T-cell (primary cell): ENCODE data around the gene BCL11B. TPM values are rescaled to one million over a fixed set of nuclear protein-coding genes. Genes with fewer than 3 reads are reported as not detected.

Experiments used
- ATAC-seq, 4 experiments: fragments of 200-7000 bp in 3 of 4; fragments of 150-1000 bp in 1 of 4; cut with Tn5 transposase; replicated peaks in 1 of 4; 1 replicate in 3 of 4; 2 replicates in 1 of 4; pipeline ENCODE4 v1.10.0; 2021; ENCODE audit warnings: moderate library complexity in 3 of 4, mild to moderate bottlenecking in 2 of 4, moderate number of reproducible peaks in 1 of 4
- CTCF ChIA-PET, 2 donors: fragments of 300-600 bp; sonication (Branson Sonifier 250); formaldehyde crosslinking; loops; one replicate each; lab custom pipeline; 2022; ENCODE audit warnings: antibody characterized with exemption in 2 of 2; lab: Charles Lee
- POLR2A ChIA-PET, 2 donors: fragments of 300-600 bp; sonication (Branson Sonifier 250); formaldehyde crosslinking; loops; one replicate each; lab custom pipeline; 2022; ENCODE audit warnings: antibody characterized with exemption in 2 of 2; lab: Charles Lee
- DNase-seq, 35 experiments: peaks; one replicate each; pipeline versions ENCODE4 v3.0.0 to v3.0.0-alpha.2; 2013 to 2023
- H3K27ac ChIP-seq: one replicate; pipeline ENCODE4 v1.5.1; 2013; ENCODE audit warnings: low read length
- H3K27me3 ChIP-seq, 2 experiments: replicated peaks in 1 of 2; 1 replicate in 1 of 2; 2 replicates in 1 of 2; pipeline versions ENCODE4 v1.6.1 to v1.7.0; 2013; ENCODE audit warnings: low read length in 1 of 2, mixed read lengths in 1 of 2; ENCODE audit not compliant: control insufficient read depth in 2 of 2, insufficient read depth in 2 of 2; ENCODE audit errors: extremely low read depth in 1 of 2
- H3K36me3 ChIP-seq, 2 donors: 1 replicate in 1 of 2; 2 replicates in 1 of 2; pipeline versions ENCODE4 v1.6.1 to v1.7.0; 2013; ENCODE audit warnings: low read length in 1 of 2; ENCODE audit not compliant: control insufficient read depth in 2 of 2, insufficient read depth in 1 of 2; ENCODE audit errors: extremely low read depth in 1 of 2
- H3K4me1 ChIP-seq, 2 experiments: 1 replicate in 1 of 2; 2 replicates in 1 of 2; pipeline versions ENCODE4 v1.6.1 to v1.7.0; 2013; ENCODE audit warnings: low read length in 2 of 2, mixed read lengths in 1 of 2; ENCODE audit not compliant: insufficient read depth in 2 of 2, control insufficient read depth in 1 of 2; ENCODE audit errors: extremely low read depth in 1 of 2
- H3K4me3 ChIP-seq, 2 donors: 1 replicate in 1 of 2; 2 replicates in 1 of 2; pipeline versions ENCODE4 v1.5.1 to v1.7.0; 2013; ENCODE audit warnings: mild to moderate bottlenecking in 2 of 2, low read length in 1 of 2, moderate library complexity in 1 of 2; ENCODE audit not compliant: control insufficient read depth in 1 of 2; ENCODE audit errors: extremely low read depth in 1 of 2
- H3K9me3 ChIP-seq: 2 replicates; pipeline ENCODE4 v1.7.0; 2013
- H3K27ac Mint-ChIP-seq, 2 donors: one replicate each; pipeline ENCODE4 v1.8.0; 2020 to 2021; ENCODE audit warnings: mild to moderate bottlenecking in 2 of 2, mixed read lengths in 2 of 2
- H3K27me3 Mint-ChIP-seq, 2 donors: one replicate each; pipeline ENCODE4 v1.8.0; 2021 to 2022; ENCODE audit warnings: mixed read lengths in 2 of 2
- H3K36me3 Mint-ChIP-seq: one replicate; pipeline ENCODE4 v1.8.0; 2021; ENCODE audit warnings: mixed read lengths
- H3K4me1 Mint-ChIP-seq, 3 donors: one replicate each; pipeline ENCODE4 v1.8.0; 2020 to 2022; ENCODE audit warnings: mixed read lengths in 3 of 3, mild to moderate bottlenecking in 1 of 3
- H3K4me3 Mint-ChIP-seq, 3 donors: one replicate each; pipeline ENCODE4 v1.8.0; 2020 to 2022; ENCODE audit warnings: mild to moderate bottlenecking in 3 of 3, mixed read lengths in 3 of 3, moderate library complexity in 3 of 3
- H3K9me3 Mint-ChIP-seq, 3 donors: one replicate each; pipeline ENCODE4 v1.8.0; 2020 to 2022; ENCODE audit warnings: mixed read lengths in 3 of 3
- WGBS: methylation state at CpG from one replicate; pipeline ENCODE4 v1.1.5; 2013; ENCODE audit warnings: missing lambda C conversion rate; ENCODE audit not compliant: insufficient coverage; 5-methylcytosine and 5-hydroxymethylcytosine counted together
- total RNA-seq, 35 experiments: library from RNA in 6 of 35; stranded (reverse) in 6 of 35; fragments of 120-200 nt in 1 of 35; gene quantifications; one replicate each; pipeline versions ENCODE4 v1.2.1 to v1.2.4 and lab custom pipeline; 2013 to 2026

BCL11B gene
- total RNA-seq, 5 donors from 2014 or later (not counting 1 experiment from before 2014, with no cell fraction given): 181 to 240 (median 196) TPM

DNA sequence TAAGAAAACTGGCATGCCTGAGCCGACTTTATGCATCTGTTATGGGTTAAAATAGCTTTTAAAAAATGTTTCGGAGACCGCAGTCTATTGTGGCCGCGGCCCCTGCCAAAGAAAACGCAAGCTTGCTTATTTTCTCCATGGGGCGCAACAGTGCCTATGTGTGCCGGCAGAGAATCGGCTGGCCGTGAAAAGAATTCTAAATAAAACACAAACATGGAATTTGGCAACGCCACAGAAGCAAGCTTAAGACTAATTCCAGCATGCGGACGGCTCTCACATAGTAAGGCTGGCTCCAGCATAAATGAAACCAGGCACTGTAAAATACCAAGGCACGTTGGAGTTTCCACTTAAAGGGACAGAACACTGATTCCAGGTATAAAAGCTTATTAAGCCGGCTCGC lies 56.7 kb downstream of the BCL11B start:
- DNase-seq: no peak
- Histone ChIP-seq H3K9me3 (no peaks in the 10 kb centered on the region), H3K27me3 (no peaks in the 10 kb centered on the region), H3K27ac (peak overlapping the region; percentile 27), H3K4me3 (peak overlapping the region in 1 of 2 donors; percentile 28), H3K4me1 (peaks cover 70 to 99% of the 10 kb centered on the region in 2 experiments), H3K36me3 (peaks cover 0 to 45% of the 10 kb centered on the region in 2 donors)
- no peak for ATAC-seq
- Mint-ChIP-seq H3K27me3 (no peaks in the 10 kb centered on the region), H3K9me3 (no peaks in the 10 kb centered on the region), H3K27ac (peak overlapping the region; percentile 87 to 97), H3K4me3 (peak overlapping the region; percentile 66 to 89 (median 74)), H3K36me3 (peaks cover 29% of the 10 kb centered on the region), H3K4me1 (peaks cover 94 to 100% (median 96%) of the 10 kb centered on the region in 3 donors)
- 47% methylated on average over 13 of the region's 16 CpGs for WGBS
- ChIA-PET CTCF (interaction anchor here in 1 of 2 donors (0.6 to 1.7 kb wide), 4 partner anchors 23 to 54 kb away, joined by 3 to 7 read pairs (median 4); no protein-coding TSS in a partner anchor), POLR2A (interaction anchor here (0.5 to 1.0 kb wide), 6 partner anchors 10 to 51 kb away, joined by 3 to 5 read pairs (median 4); no protein-coding TSS in a partner anchor)

DNA sequence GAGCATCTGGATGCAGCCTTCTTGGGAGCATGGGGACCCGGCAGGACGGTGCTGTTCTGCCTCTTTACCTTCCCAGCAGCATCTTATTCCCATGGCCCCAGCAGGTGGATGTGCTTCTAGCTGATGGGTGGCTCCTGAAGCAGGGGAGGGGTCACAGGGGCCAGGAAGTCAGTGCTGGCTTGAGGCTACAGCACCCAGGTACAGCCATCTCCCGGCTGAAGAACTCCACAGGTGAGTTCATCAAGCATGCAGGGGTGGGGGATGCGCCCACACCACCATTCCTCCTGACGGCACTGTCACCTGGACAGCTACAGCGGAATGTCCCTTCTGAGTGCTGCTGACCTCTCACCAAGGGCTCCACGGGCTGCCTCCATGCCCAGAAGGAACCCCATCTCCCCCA lies 57.3 kb downstream of the BCL11B start:
- Histone ChIP-seq H3K27ac (peak overlapping the region; percentile 27), H3K36me3 (peaks cover 0 to 43% of the 10 kb centered on the region in 2 donors), H3K9me3 (no peaks in the 10 kb centered on the region), H3K4me1 (peaks cover 74 to 99% of the 10 kb centered on the region in 2 experiments), H3K4me3 (no peak overlapping the region), H3K27me3 (no peaks in the 10 kb centered on the region)
- ChIA-PET CTCF (interaction anchor here (0.6 kb wide), 2 partner anchors 53 to 54 kb away, joined by 3 read pairs; no protein-coding TSS in a partner anchor), POLR2A (interaction anchor here (0.5 to 1.0 kb wide), 5 partner anchors 26 to 51 kb away, joined by 3 to 5 read pairs (median 3); no protein-coding TSS in a partner anchor)
- Mint-ChIP-seq H3K4me3 (peak overlapping the region; percentile 66 to 89 (median 74)), H3K36me3 (peaks cover 26% of the 10 kb centered on the region), H3K9me3 (no peaks in the 10 kb centered on the region), H3K4me1 (peaks cover 94 to 100% (median 96%) of the 10 kb centered on the region in 3 donors), H3K27ac (peak overlapping the region; percentile 87 to 97), H3K27me3 (no peaks in the 10 kb centered on the region)
- 49% methylated on average over 4 of the region's 7 CpGs for WGBS
- DNase-seq: no peak
- ATAC-seq: peak in 1 of 4 experiments; percentile 9

DNA sequence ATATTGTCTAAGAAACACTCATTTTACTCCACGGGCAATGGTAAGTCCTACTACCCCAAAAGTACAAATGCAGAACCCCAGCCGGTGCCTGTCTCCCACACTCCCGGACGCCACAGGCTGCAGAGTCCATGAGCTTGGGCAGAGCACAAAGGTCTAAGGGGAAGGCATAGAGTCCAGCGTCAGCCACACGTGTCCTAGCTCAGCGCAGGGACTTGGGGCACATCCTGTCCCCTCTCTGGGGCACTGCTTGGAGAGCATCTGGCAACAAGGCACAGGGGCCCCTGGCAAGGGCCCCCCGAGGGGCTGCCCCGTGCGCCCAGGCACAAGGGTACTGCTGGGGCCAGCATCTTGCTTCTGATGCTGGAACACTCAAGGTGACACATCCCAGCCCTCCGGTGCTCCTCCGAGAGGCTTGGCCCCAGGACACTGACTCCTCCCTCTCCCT lies 58.4 kb downstream of the BCL11B start:
- peaks cover 26% of the 10 kb centered on the region for H3K36me3 Mint-ChIP-seq
- Histone ChIP-seq H3K4me1 (peaks cover 78 to 99% of the 10 kb centered on the region in 2 experiments), H3K36me3 (peaks cover under 1 to 38% of the 10 kb centered on the region in 2 donors), H3K4me3 (peak overlapping the region in 1 of 2 donors; percentile 25), H3K27me3 (no peaks in the 10 kb centered on the region), H3K9me3 (no peaks in the 10 kb centered on the region), H3K27ac (peak overlapping the region; percentile 73)
- CTCF ChIA-PET: interaction anchor here (0.7 to 0.8 kb wide), 2 partner anchors 53 to 605 kb away, joined by 3 to 4 read pairs; no protein-coding TSS in a partner anchor
- ATAC-seq (peak; percentile 8 to 13 (median 12)), DNase-seq (no peak)
- no peaks in the 10 kb centered on the region for H3K9me3 Mint-ChIP-seq
- WGBS: 16% methylated on average over 9 of the region's 12 CpGs
- H3K27me3 Mint-ChIP-seq: no peaks in the 10 kb centered on the region
- POLR2A ChIA-PET: no interaction called here
- H3K27ac Mint-ChIP-seq: peak overlapping the region; percentile 90 to 97
- H3K4me1 Mint-ChIP-seq: peaks cover 97 to 100% (median 99%) of the 10 kb centered on the region in 3 donors
- H3K4me3 Mint-ChIP-seq: peak overlapping the region; percentile 66 to 89 (median 77)

DNA sequence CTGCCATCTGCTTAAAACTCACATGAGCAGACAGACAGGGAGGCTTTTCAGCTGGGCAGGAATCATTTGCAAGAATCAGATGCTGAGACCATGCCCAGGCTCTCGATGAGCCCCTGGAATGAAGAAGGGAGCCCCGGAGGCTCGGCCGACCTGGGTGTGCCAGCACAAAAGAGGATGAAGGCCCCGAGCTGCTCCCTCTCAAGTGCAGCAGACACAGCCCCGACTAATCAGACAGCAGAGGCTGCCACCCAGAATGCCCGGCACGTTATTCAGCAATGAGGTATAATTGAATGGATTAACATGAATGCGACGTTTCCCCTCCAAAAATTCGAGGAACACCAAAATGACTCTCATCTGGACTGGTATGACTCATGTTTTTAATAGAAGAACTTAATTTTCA lies 58.9 kb downstream of the BCL11B start:
- WGBS: 20% methylated on average over 4 of the region's 11 CpGs

DNA sequence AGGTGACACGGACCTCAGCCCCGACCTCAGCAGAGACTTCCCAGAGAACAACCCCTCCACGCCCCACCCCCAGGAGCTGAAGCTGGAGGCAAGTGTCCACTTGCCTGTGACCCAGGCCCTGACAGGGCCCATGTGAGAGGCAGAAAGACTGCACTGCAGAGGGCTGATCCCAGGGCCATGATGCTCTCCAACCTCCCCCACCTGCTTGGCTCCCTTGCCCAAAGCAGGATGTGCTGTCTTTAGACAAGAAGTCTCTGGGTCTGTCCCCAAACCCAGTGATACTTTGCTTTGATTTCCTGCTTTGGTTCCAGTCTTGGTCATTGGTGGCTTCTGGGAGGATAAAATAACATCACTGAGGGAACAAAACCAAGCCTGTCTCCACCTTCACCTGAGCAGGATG lies 59.4 kb downstream of the BCL11B start:
- H3K27ac ChIP-seq: peak overlapping the region; percentile 73
- ATAC-seq (peak; percentile 8 to 38 (median 19)), DNase-seq (no peak)
- H3K36me3 ChIP-seq: peaks cover 5 to 34% of the 10 kb centered on the region in 2 donors
- Mint-ChIP-seq H3K9me3 (no peaks in the 10 kb centered on the region), H3K27ac (peak overlapping the region; percentile 90 to 97), H3K4me1 (peaks cover 99 to 100% (median 100%) of the 10 kb centered on the region in 3 donors), H3K36me3 (peaks cover 24% of the 10 kb centered on the region), H3K4me3 (peak overlapping the region; percentile 66 to 89 (median 77)), H3K27me3 (no peaks in the 10 kb centered on the region)
- CTCF ChIA-PET: no interaction called here
- no peaks in the 10 kb centered on the region for H3K27me3 ChIP-seq
- no peaks in the 10 kb centered on the region for H3K9me3 ChIP-seq
- POLR2A ChIA-PET: interaction anchor here in 1 of 2 donors (0.6 kb wide), 1 partner anchor 54 kb away, joined by 4 read pairs; no protein-coding TSS in a partner anchor
- H3K4me3 ChIP-seq: peak overlapping the region in 1 of 2 donors; percentile 35
- peaks cover 85 to 100% of the 10 kb centered on the region in 2 experiments for H3K4me1 ChIP-seq
- WGBS: no CpG with 5 or more reads among the region's 3 CpGs

More for the DNA sequence above, 58.9 kb downstream of the BCL11B start:
- ChIA-PET POLR2A (no interaction called here), CTCF (interaction anchor here in 1 of 2 donors (0.8 kb wide), 1 partner anchor 53 kb away, joined by 3 read pairs; no protein-coding TSS in a partner anchor)
- Mint-ChIP-seq H3K27ac (peak overlapping the region; percentile 90 to 97), H3K36me3 (peaks cover 24% of the 10 kb centered on the region), H3K27me3 (no peaks in the 10 kb centered on the region), H3K4me1 (peaks cover 97 to 100% (median 99%) of the 10 kb centered on the region in 3 donors), H3K9me3 (no peaks in the 10 kb centered on the region), H3K4me3 (peak overlapping the region; percentile 66 to 89 (median 77))
- peaks cover 5 to 35% of the 10 kb centered on the region in 2 donors for H3K36me3 ChIP-seq
- DNase-seq (peak in 1 of 35 experiments; percentile 54), ATAC-seq (peak; percentile 9 to 20 (median 18))
- no peaks in the 10 kb centered on the region for H3K27me3 ChIP-seq
- peak overlapping the region; percentile 73 for H3K27ac ChIP-seq
- peak overlapping the region; percentile 25 to 35 for H3K4me3 ChIP-seq
- peaks cover 82 to 99% of the 10 kb centered on the region in 2 experiments for H3K4me1 ChIP-seq
- no peaks in the 10 kb centered on the region for H3K9me3 ChIP-seq

DNA sequence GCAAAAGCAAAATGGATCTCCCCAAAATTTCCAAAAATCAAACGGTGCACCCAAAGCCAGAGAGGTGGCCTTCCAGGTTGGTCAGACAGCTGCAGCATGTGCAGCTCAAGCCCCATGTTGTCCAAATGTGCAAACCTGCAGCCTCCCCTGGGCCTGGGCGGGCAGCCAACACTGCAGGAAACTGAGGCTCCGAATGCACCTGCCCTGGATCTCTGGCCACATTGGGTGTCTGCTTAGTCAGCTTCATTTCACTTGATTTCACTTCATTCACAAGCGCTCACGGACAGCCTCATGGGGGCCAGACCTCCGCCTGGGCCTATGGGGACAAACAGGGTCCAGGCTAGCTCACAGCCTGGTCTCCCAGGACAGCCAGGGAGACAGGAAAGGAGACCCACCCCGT lies 59.8 kb downstream of the BCL11B start:
- Histone ChIP-seq H3K36me3 (peaks cover 5 to 30% of the 10 kb centered on the region in 2 donors), H3K9me3 (no peaks in the 10 kb centered on the region), H3K4me3 (no peak overlapping the region), H3K4me1 (peaks cover 85 to 100% of the 10 kb centered on the region in 2 experiments), H3K27ac (peak overlapping the region; percentile 73), H3K27me3 (no peaks in the 10 kb centered on the region)
- WGBS: 35% methylated on average over 5 of the region's 7 CpGs
- Mint-ChIP-seq H3K27ac (peak overlapping the region; percentile 90 to 97), H3K36me3 (peaks cover 24% of the 10 kb centered on the region), H3K9me3 (no peaks in the 10 kb centered on the region), H3K27me3 (no peaks in the 10 kb centered on the region), H3K4me3 (peak overlapping the region; percentile 66 to 89 (median 77)), H3K4me1 (peaks cover 99 to 100% (median 100%) of the 10 kb centered on the region in 3 donors)
- DNase-seq: no peak
- ATAC-seq: no peak
- POLR2A ChIA-PET: interaction anchor here in 1 of 2 donors (0.6 kb wide), 1 partner anchor 54 kb away, joined by 4 read pairs; no protein-coding TSS in a partner anchor
- CTCF ChIA-PET: no interaction called here
